Astrocyte (in vitro differentiated cells and primary cell): ENCODE results near the gene NEAT1. TPM values are rescaled to one million over a fixed set of nuclear protein-coding genes. Genes with fewer than 3 reads are reported as not detected.

Experiments
- DNase-seq: peaks from one replicate; pipeline ENCODE4 v3.0.0-alpha.2; 2010; ENCODE audit warnings: low read depth
- FAIRE-seq: peaks from 2 replicates; lab custom pipeline; 2011; peaks lifted over from hg19 to GRCh38; lab: Jason Lieb, UNC
- H2AFZ ChIP-seq: 2 replicates; pipeline ENCODE4 v1.6.0; 2012; ENCODE audit warnings: low read depth, low read length, inconsistent platforms
- H3K27ac ChIP-seq: 2 replicates; pipeline ENCODE4 v1.5.1; 2011; ENCODE audit warnings: low read depth, low read length, inconsistent platforms
- H3K27me3 ChIP-seq: 2 replicates; pipeline ENCODE4 v1.6.0; 2011; ENCODE audit warnings: low read length, inconsistent platforms; ENCODE audit not compliant: insufficient read depth
- H3K36me3 ChIP-seq: 2 replicates; pipeline ENCODE4 v1.5.1; 2011; ENCODE audit warnings: low read length, inconsistent platforms; ENCODE audit not compliant: insufficient read depth
- H3K4me1 ChIP-seq: 2 replicates; pipeline ENCODE4 v1.5.1; 2011; ENCODE audit warnings: low read length, inconsistent platforms; ENCODE audit not compliant: insufficient read depth
- H3K4me2 ChIP-seq: 2 replicates; pipeline ENCODE4 v1.6.0; 2012; ENCODE audit warnings: low read length, inconsistent platforms
- H3K4me3 ChIP-seq: 2 replicates; pipeline ENCODE4 v1.5.1; 2011; ENCODE audit warnings: low read depth, mild to moderate bottlenecking, low read length, inconsistent platforms; ENCODE audit not compliant: insufficient read depth
- H3K79me2 ChIP-seq: 2 replicates; pipeline ENCODE4 v1.6.0; 2012; ENCODE audit warnings: mild to moderate bottlenecking, low read length, inconsistent platforms; ENCODE audit not compliant: insufficient read depth
- H3K9ac ChIP-seq: 2 replicates; pipeline ENCODE4 v1.6.0; 2012; ENCODE audit warnings: mild to moderate bottlenecking, low read length, inconsistent platforms
- H3K9me3 ChIP-seq: 2 replicates; pipeline ENCODE4 v1.5.1; 2012; ENCODE audit warnings: low read depth, mild to moderate bottlenecking, low read length, inconsistent platforms; ENCODE audit not compliant: insufficient read depth
- H4K20me1 ChIP-seq: 2 replicates; pipeline ENCODE4 v1.6.0; 2012; ENCODE audit warnings: low read length, inconsistent platforms; ENCODE audit not compliant: insufficient read depth
- H3K27ac Mint-ChIP-seq: one replicate; pipeline ENCODE4 v1.8.0; 2021; ENCODE audit warnings: mild to moderate bottlenecking, mixed read lengths; ENCODE audit not compliant: unreplicated experiment
- H3K27me3 Mint-ChIP-seq: one replicate; pipeline ENCODE4 v1.8.0; 2021; ENCODE audit warnings: low read depth, mixed read lengths; ENCODE audit not compliant: unreplicated experiment
- H3K36me3 Mint-ChIP-seq: one replicate; pipeline ENCODE4 v1.8.0; 2021; ENCODE audit warnings: low read depth, mixed read lengths; ENCODE audit not compliant: unreplicated experiment
- H3K4me1 Mint-ChIP-seq: one replicate; pipeline ENCODE4 v1.8.0; 2021; ENCODE audit warnings: low read depth, mixed read lengths; ENCODE audit not compliant: unreplicated experiment
- H3K4me3 Mint-ChIP-seq: one replicate; pipeline ENCODE4 v1.8.0; 2021; ENCODE audit warnings: mild to moderate bottlenecking, moderate library complexity, mixed read lengths; ENCODE audit not compliant: unreplicated experiment
- H3K9me3 Mint-ChIP-seq: one replicate; pipeline ENCODE4 v1.8.0; 2021; ENCODE audit warnings: mild to moderate bottlenecking, mixed read lengths; ENCODE audit not compliant: unreplicated experiment
- CTCF ChIP-seq: IDR thresholded peaks from 2 replicates; pipeline ENCODE4 v1.5.1; 2011; ENCODE audit warnings: low read depth, mild to moderate bottlenecking, inconsistent platforms, low read length, moderate library complexity; ENCODE audit not compliant: insufficient read depth
- EZH2 ChIP-seq: IDR thresholded peaks from 2 replicates; pipeline ENCODE4 v1.6.1; 2012; ENCODE audit warnings: mild to moderate bottlenecking, low read length, inconsistent platforms; ENCODE audit not compliant: insufficient read depth
- total RNA-seq: library from RNA; stranded (reverse); gene quantifications from 2 replicates; pipeline ENCODE4 v1.2.1, GENCODE V29; 2021

Gene NEAT1
- total RNA-seq, 1 donor from 2014 or later = 317 TPM

- Histone ChIP-seq H3K36me3 (peaks cover 13% of the 10 kb centered on the region), H3K9ac (no peak overlapping the region), H3K4me1 (peaks cover 4% of the 10 kb centered on the region), H3K9me3 (no peaks in the 10 kb centered on the region), H3K27ac (no peak overlapping the region), H2AFZ (no peak overlapping the region), H4K20me1 (peaks cover 7% of the 10 kb centered on the region), H3K4me3 (no peak overlapping the region), H3K27me3 (no peaks in the 10 kb centered on the region), H3K79me2 (peaks cover 6% of the 10 kb centered on the region), H3K4me2 (no peak overlapping the region)
- no peak for TF ChIP-seq EZH2
- no peak for TF ChIP-seq CTCF
- no peak overlapping the region for H3K27ac Mint-ChIP-seq
- no peaks in the 10 kb centered on the region for H3K9me3 Mint-ChIP-seq
- FAIRE-seq (no peak), DNase-seq (no peak)
- H3K36me3 Mint-ChIP-seq = peaks cover 4% of the 10 kb centered on the region
- no peaks in the 10 kb centered on the region for H3K27me3 Mint-ChIP-seq
- no peak overlapping the region for H3K4me3 Mint-ChIP-seq
- H3K4me1 Mint-ChIP-seq = peaks cover 13% of the 10 kb centered on the region
Observed at GRCh38 chr11:65410936-65411680, 11.5 kb upstream of the NEAT1 start.

GRCh38 chr11:65411681-65412070 lies 10.9 kb upstream of the NEAT1 start:
- Histone ChIP-seq H3K9ac (no peak overlapping the region), H2AFZ (no peak overlapping the region), H3K4me3 (no peak overlapping the region), H4K20me1 (peaks cover 7% of the 10 kb centered on the region), H3K9me3 (no peaks in the 10 kb centered on the region), H3K27ac (no peak overlapping the region), H3K4me1 (peaks cover 10% of the 10 kb centered on the region), H3K27me3 (no peaks in the 10 kb centered on the region), H3K36me3 (peaks cover 13% of the 10 kb centered on the region), H3K79me2 (peaks cover 12% of the 10 kb centered on the region), H3K4me2 (no peak overlapping the region)
- no peak overlapping the region for H3K27ac Mint-ChIP-seq
- peaks cover 15% of the 10 kb centered on the region for H3K4me1 Mint-ChIP-seq
- no peaks in the 10 kb centered on the region for H3K9me3 Mint-ChIP-seq
- TF ChIP-seq EZH2 (no peak), CTCF (no peak)
- DNase-seq (no peak), FAIRE-seq (no peak)
- no peak overlapping the region for H3K4me3 Mint-ChIP-seq
- H3K27me3 Mint-ChIP-seq = no peaks in the 10 kb centered on the region
- H3K36me3 Mint-ChIP-seq = peaks cover 4% of the 10 kb centered on the region
